ENCODE measurements around the gene AP3B1. TPM values are rescaled to one million over a fixed set of nuclear protein-coding genes. Genes with fewer than 3 reads are reported as not detected.

Gene AP3B1
- total RNA-seq, 6 experiments from 2014 or later = 51.8 to 66.8 (median 56.6) TPM

- TF ChIP-seq CTCF (IDR thresholded peaks at IDR 0.05) = no peak
- peak overlapping the region; percentile 62 for H3K27ac Mint-ChIP-seq
- H3K4me3 Mint-ChIP-seq = no peak overlapping the region
- no peaks in the 10 kb centered on the region for H3K9me3 Mint-ChIP-seq
- peaks cover 31% of the 10 kb centered on the region for H3K4me1 Mint-ChIP-seq (ENCODE audit: low read depth)
- H3K27me3 Mint-ChIP-seq (ENCODE audit: insufficient read depth) = no peaks in the 10 kb centered on the region
- H3K36me3 Mint-ChIP-seq (ENCODE audit: low read depth) = no peaks in the 10 kb centered on the region
- no peak for DNase-seq
These were observed 289.3 kb downstream of the AP3B1 start for GRCh38 chr5:78005021-78005785.

- no peak for TF ChIP-seq CTCF (IDR thresholded peaks at IDR 0.05)
- Mint-ChIP-seq H3K27me3 (ENCODE audit: insufficient read depth) (no peaks in the 10 kb centered on the region), H3K27ac (peak overlapping the region; percentile 62), H3K36me3 (ENCODE audit: low read depth) (no peaks in the 10 kb centered on the region), H3K4me1 (ENCODE audit: low read depth) (peaks cover 25% of the 10 kb centered on the region), H3K9me3 (no peaks in the 10 kb centered on the region), H3K4me3 (no peak overlapping the region)
- DNase-seq = no peak
These were observed 289.9 kb downstream of the AP3B1 start for GRCh38 chr5:78004559-78004958.

GRCh38 chr5:78003919-78004318, 290.6 kb downstream of the AP3B1 start:
- DNase-seq = no peak
- peaks cover 25% of the 10 kb centered on the region for H3K4me1 Mint-ChIP-seq (ENCODE audit: low read depth)
- no peaks in the 10 kb centered on the region for H3K27me3 Mint-ChIP-seq (ENCODE audit: insufficient read depth)
- no peaks in the 10 kb centered on the region for H3K9me3 Mint-ChIP-seq
- peaks cover 6% of the 10 kb centered on the region; the same call in 1 of the 2 replicates for H3K36me3 Mint-ChIP-seq (ENCODE audit: low read depth)
- no peak for TF ChIP-seq CTCF (IDR thresholded peaks at IDR 0.05)
- H3K27ac Mint-ChIP-seq = no peak overlapping the region
- H3K4me3 Mint-ChIP-seq = no peak overlapping the region

GRCh38 chr5:78003450-78003849, 291.0 kb downstream of the AP3B1 start:
- Mint-ChIP-seq H3K36me3 (ENCODE audit: low read depth) (peaks cover 7% of the 10 kb centered on the region; the same call in 1 of the 2 replicates), H3K27me3 (ENCODE audit: insufficient read depth) (no peaks in the 10 kb centered on the region), H3K4me1 (ENCODE audit: low read depth) (peaks cover 22% of the 10 kb centered on the region), H3K9me3 (no peaks in the 10 kb centered on the region), H3K4me3 (no peak overlapping the region), H3K27ac (no peak overlapping the region)
- TF ChIP-seq CTCF (IDR thresholded peaks at IDR 0.05) = no peak
- DNase-seq = no peak

GRCh38 chr5:78002690-78003089, 291.8 kb downstream of the AP3B1 start:
- no peak for DNase-seq
- Mint-ChIP-seq H3K36me3 (ENCODE audit: low read depth) (peaks cover 7% of the 10 kb centered on the region; the same call in 1 of the 2 replicates), H3K4me3 (no peak overlapping the region), H3K9me3 (no peaks in the 10 kb centered on the region), H3K27ac (no peak overlapping the region), H3K27me3 (ENCODE audit: insufficient read depth) (no peaks in the 10 kb centered on the region), H3K4me1 (ENCODE audit: low read depth) (peaks cover 17% of the 10 kb centered on the region)
- no peak for TF ChIP-seq CTCF (IDR thresholded peaks at IDR 0.05)

Data from HFFc6 (cell line).